ENCODE measurements around the gene PSMG4. TPM values are rescaled to one million over a fixed set of nuclear protein-coding genes. Genes with fewer than 3 reads are reported as not detected.

The PSMG4 gene
- total and polyA plus RNA-seq, 9 of the 15 experiments (the other 6 are each of a cell fraction or from before 2014, with no cell fraction given), result 12.9 to 185 (median 52.0) TPM

- no peak for TF ChIP-seq DLX4 (CRISPR knock-in tag; IDR thresholded peaks at IDR 0.05)
- TF ChIP-seq SLC30A9 (CRISPR knock-in tag; IDR thresholded peaks at IDR 0.05), result no peak
- TF ChIP-seq CBX8 (IDR thresholded peaks at IDR 0.05; ENCODE audit: borderline replicate concordance, extremely low read depth, low read depth, low read length, poor library complexity, severe bottlenecking), result no peak
- TF ChIP-seq ZNF644 (tag; IDR thresholded peaks at IDR 0.05; ENCODE audit: low read depth), result 0 out of 2 replicates have a peak, but pooled peaks have one; percentile 16
- TF ChIP-seq RCOR1 (IDR thresholded peaks at IDR 0.05; ENCODE audit: borderline replicate concordance in 1 of 2, low read depth in 2 of 2, low read length in 2 of 2), result peak; percentile 99 to 100
- 0 out of 2 replicates have a peak, but pooled peaks have one; percentile 42 for TF ChIP-seq MECOM (CRISPR knock-in tag; IDR thresholded peaks at IDR 0.05)
- TF ChIP-seq REST (IDR thresholded peaks at IDR 0.05; ENCODE audit: borderline replicate concordance), result peak; percentile 40; the same call in 1 of the 2 replicates
- no peak for TF ChIP-seq REST (CRISPR knock-in tag; IDR thresholded peaks at IDR 0.05; ENCODE audit: low read depth)
- no peak for TF ChIP-seq GMEB1 (CRISPR knock-in tag; IDR thresholded peaks at IDR 0.05)
- no peak for TF ChIP-seq ZFP91 (CRISPR knock-in tag; IDR thresholded peaks at IDR 0.05)
- peak; percentile 76 for TF ChIP-seq MTA1 (IDR thresholded peaks at IDR 0.05; ENCODE audit: borderline replicate concordance)
- peak; percentile 73; the same call in 1 of the 2 replicates for TF ChIP-seq TFAP4 (CRISPR knock-in tag; IDR thresholded peaks at IDR 0.05; ENCODE audit: borderline replicate concordance)
- no peak for TF ChIP-seq U2AF2 (optimal IDR thresholded peaks at IDR 0.05; ENCODE audit: low read depth, low read length)
These were observed 29.4 kb downstream of the PSMG4 start (continued) for GRCh38 chr6:3287976-3288707.
